ENCODE measurements around the gene SPEN. TPM values are rescaled to one million over a fixed set of nuclear protein-coding genes. Genes with fewer than 3 reads are reported as not detected.

SPEN gene
- total RNA-seq, 1 donor from 2014 or later = 19.2 TPM

GRCh38 chr1:15941899-15942660, 94.6 kb downstream of the SPEN start:
- FAIRE-seq = peak; percentile 7
- DNase-seq (ENCODE audit: low read depth) = no peak
- H3K36me3 ChIP-seq (ENCODE audit: control insufficient read depth, insufficient read depth, low read length) = peaks cover 38% of the 10 kb centered on the region
- no peak overlapping the region for H3K4me3 ChIP-seq (ENCODE audit: low read depth, low read length)
- TF ChIP-seq CTCF (IDR thresholded peaks at IDR 0.05; ENCODE audit: insufficient read depth, low read length, severe bottlenecking) = no peak
- H3K27me3 ChIP-seq (ENCODE audit: control insufficient read depth, insufficient read depth, low read length) = no peaks in the 10 kb centered on the region

- no peak for TF ChIP-seq CTCF (IDR thresholded peaks at IDR 0.05; ENCODE audit: insufficient read depth, low read length, severe bottlenecking)
- H3K4me3 ChIP-seq (ENCODE audit: low read depth, low read length) = no peak overlapping the region
- H3K27me3 ChIP-seq (ENCODE audit: control insufficient read depth, insufficient read depth, low read length) = no peaks in the 10 kb centered on the region
- peaks cover 40% of the 10 kb centered on the region for H3K36me3 ChIP-seq (ENCODE audit: control insufficient read depth, insufficient read depth, low read length)
- no peak for FAIRE-seq
- DNase-seq (ENCODE audit: low read depth) = no peak
Measured at GRCh38 chr1:15942661-15943327, 95.3 kb downstream of the SPEN start.

GRCh38 chr1:15943328-15943991, 96.0 kb downstream of the SPEN start:
- no peak overlapping the region for H3K4me3 ChIP-seq (ENCODE audit: low read depth, low read length)
- DNase-seq (ENCODE audit: low read depth) (no peak), FAIRE-seq (no peak)
- peaks cover 43% of the 10 kb centered on the region for H3K36me3 ChIP-seq (ENCODE audit: control insufficient read depth, insufficient read depth, low read length)
- no peaks in the 10 kb centered on the region for H3K27me3 ChIP-seq (ENCODE audit: control insufficient read depth, insufficient read depth, low read length)
- no peak for TF ChIP-seq CTCF (IDR thresholded peaks at IDR 0.05; ENCODE audit: insufficient read depth, low read length, severe bottlenecking)

GRCh38 chr1:15943992-15944307, 96.4 kb downstream of the SPEN start:
- no peak for FAIRE-seq
- peaks cover 41% of the 10 kb centered on the region for H3K36me3 ChIP-seq (ENCODE audit: control insufficient read depth, insufficient read depth, low read length)
- DNase-seq (ENCODE audit: low read depth) = no peak

GRCh38 chr1:15944308-15945010, 97.0 kb downstream of the SPEN start:
- no peak for TF ChIP-seq CTCF (IDR thresholded peaks at IDR 0.05; ENCODE audit: insufficient read depth, low read length, severe bottlenecking)
- no peaks in the 10 kb centered on the region for H3K27me3 ChIP-seq (ENCODE audit: control insufficient read depth, insufficient read depth, low read length)
- no peak for FAIRE-seq
- no peak for DNase-seq (ENCODE audit: low read depth)
- no peak overlapping the region for H3K4me3 ChIP-seq (ENCODE audit: low read depth, low read length)
- peaks cover 41% of the 10 kb centered on the region for H3K36me3 ChIP-seq (ENCODE audit: control insufficient read depth, insufficient read depth, low read length)

More at GRCh38 chr1:15943992-15944307, 96.4 kb downstream of the SPEN start:
- H3K27me3 ChIP-seq (ENCODE audit: control insufficient read depth, insufficient read depth, low read length) = no peaks in the 10 kb centered on the region
- H3K4me3 ChIP-seq (ENCODE audit: low read depth, low read length) = no peak overlapping the region
- TF ChIP-seq CTCF (IDR thresholded peaks at IDR 0.05; ENCODE audit: insufficient read depth, low read length, severe bottlenecking) = no peak

Data from bronchial epithelial cell (primary cell).